Endodermal cell (in vitro differentiated cells): ENCODE data around the gene CARS2. TPM values are rescaled to one million over a fixed set of nuclear protein-coding genes. Genes with fewer than 3 reads are reported as not detected.

Experiments
- DNase-seq: peaks from one replicate; pipeline ENCODE4 v3.0.0-alpha.2; 2017
- H3K27ac ChIP-seq: 2 replicates; pipeline ENCODE4 v1.5.1; 2013; ENCODE audit warnings: mild to moderate bottlenecking, low read depth, low read length, moderate library complexity
- H3K27me3 ChIP-seq: 2 replicates; pipeline ENCODE4 v1.6.1; 2013; ENCODE audit warnings: mild to moderate bottlenecking, low read length, moderate library complexity; ENCODE audit not compliant: insufficient read depth, control insufficient read depth, poor library complexity, severe bottlenecking
- H3K36me3 ChIP-seq: 2 replicates; pipeline ENCODE4 v1.7.0; 2013; ENCODE audit warnings: mild to moderate bottlenecking, low read length, moderate library complexity; ENCODE audit not compliant: control insufficient read depth, insufficient read depth
- H3K4me1 ChIP-seq: one replicate; pipeline ENCODE4 v1.7.0; 2013; ENCODE audit warnings: low read length; ENCODE audit not compliant: control insufficient read depth, insufficient read depth
- H3K4me3 ChIP-seq: 2 replicates; pipeline ENCODE4 v1.5.1; 2013; ENCODE audit warnings: mild to moderate bottlenecking, low read length, moderate library complexity
- H3K9ac ChIP-seq: 2 replicates; pipeline ENCODE4 v1.6.1; 2013; ENCODE audit warnings: mild to moderate bottlenecking, low read length, moderate library complexity; ENCODE audit not compliant: poor library complexity, severe bottlenecking; ENCODE audit errors: extremely low read depth
- H3K9me3 ChIP-seq: 2 replicates; pipeline ENCODE4 v1.6.1; 2013; ENCODE audit warnings: mild to moderate bottlenecking, low read length, moderate library complexity; ENCODE audit not compliant: control insufficient read depth
- H3K27ac Mint-ChIP-seq: 2 replicates; pipeline ENCODE4 v1.8.0; 2020; ENCODE audit warnings: mixed read lengths
- H3K27me3 Mint-ChIP-seq: 2 replicates; pipeline ENCODE4 v1.8.0; 2021; ENCODE audit warnings: mild to moderate bottlenecking, mixed read lengths; ENCODE audit not compliant: insufficient read depth
- H3K36me3 Mint-ChIP-seq: 2 replicates; pipeline ENCODE4 v1.8.0; 2020; ENCODE audit warnings: low read depth, mixed read lengths
- H3K4me1 Mint-ChIP-seq: 2 replicates; pipeline ENCODE4 v1.8.0; 2020; ENCODE audit warnings: mixed read lengths
- H3K4me3 Mint-ChIP-seq: 2 replicates; pipeline ENCODE4 v1.8.0; 2020; ENCODE audit warnings: mild to moderate bottlenecking, moderate library complexity, mixed read lengths
- H3K9me3 Mint-ChIP-seq: 2 replicates; pipeline ENCODE4 v1.8.0; 2020; ENCODE audit warnings: mild to moderate bottlenecking, mixed read lengths
- WGBS, 2 experiments: methylation state at CpG; one replicate each; pipeline versions ENCODE4 v1.1.5 to v1.1.7; 2013; ENCODE audit warnings: missing lambda C conversion rate in 2 of 2, mixed read lengths in 1 of 2; ENCODE audit not compliant: insufficient coverage in 1 of 2, insufficient read length in 1 of 2; 5-methylcytosine and 5-hydroxymethylcytosine counted together
- total RNA-seq, 2 donors: library from RNA; stranded (reverse); fragmentation: NEBNext Ultra II Directional in 1 of 2; extraction: Animal tissue kit (Norgen Biotek cat#: 25700) in 1 of 2; gene quantifications; 2 replicates in 1 of 2; 3 replicates in 1 of 2; pipeline ENCODE4 v1.2.1, GENCODE V29; 2021
- TF ChIP-seq, protein P1 (sequence below): fragments of 200-600 bp; sonication (generic); conservative IDR thresholded peaks from 2 replicates; pipeline ENCODE4 v1.5.0; 2021; ENCODE audit warnings: antibody characterized with exemption, mild to moderate bottlenecking

CARS2 gene
- total RNA-seq, 2 donors from 2014 or later = 53.0 to 53.2 TPM

DNA sequence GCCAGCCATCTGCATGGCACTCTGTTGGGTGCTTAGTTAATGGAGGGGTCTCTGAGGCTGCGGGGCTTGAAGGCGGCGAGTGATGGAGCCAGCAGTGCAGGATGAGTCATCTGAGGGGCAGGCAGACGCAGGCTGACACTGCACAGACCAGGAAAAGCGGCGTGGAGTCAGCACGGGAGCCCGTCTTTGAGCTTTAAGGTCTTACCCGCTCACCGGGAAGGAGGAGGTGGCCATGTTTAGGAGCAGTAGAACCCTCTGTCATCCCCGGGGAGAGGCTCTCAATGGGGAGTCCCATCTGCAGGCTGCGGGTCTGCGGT, 77.5 kb downstream of the CARS2 start:
- H3K4me3 Mint-ChIP-seq = no peak overlapping the region
- no peak overlapping the region for H3K9ac ChIP-seq
- 90 to 91% methylated on average over 9 to 13 of the region's 13 CpGs for WGBS, 2 experiments

DNA sequence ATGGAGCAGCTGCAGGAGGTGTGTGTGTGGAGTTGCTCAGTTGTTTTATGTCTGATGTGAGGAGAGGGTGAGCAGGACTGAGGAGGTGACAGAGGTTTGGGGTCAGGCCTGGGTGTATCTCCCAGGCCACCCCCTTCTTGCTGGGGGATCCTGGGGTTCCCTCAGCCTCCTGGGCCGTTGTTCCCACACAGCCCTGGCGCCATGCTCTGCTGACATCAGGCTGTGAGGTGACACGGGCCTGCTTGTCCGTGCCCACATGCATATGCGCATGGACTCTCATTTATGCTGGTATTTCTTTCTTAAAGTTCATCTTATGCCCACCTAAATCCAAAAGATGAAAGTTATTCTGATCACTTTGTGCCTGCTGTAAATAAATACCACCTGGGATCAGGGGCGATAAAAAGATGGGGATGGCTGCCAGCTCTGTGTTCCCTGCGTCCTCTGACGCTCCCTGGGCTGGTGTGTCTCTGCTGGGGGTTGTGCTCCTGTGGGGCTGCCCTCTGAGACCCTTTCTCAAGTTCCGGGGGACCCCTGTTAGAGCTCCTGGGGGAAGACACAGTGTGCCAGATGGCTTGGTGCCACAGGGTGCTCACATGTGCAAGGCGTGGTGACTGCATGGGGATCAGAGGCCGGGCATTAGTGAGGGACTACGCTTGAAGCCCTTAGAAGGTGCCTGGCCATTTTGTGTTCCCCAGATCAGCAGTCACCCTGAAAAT, 78.0 kb downstream of the CARS2 start:
- H3K9me3 ChIP-seq = peaks cover 6% of the 10 kb centered on the region
- no peak overlapping the region for H3K4me3 Mint-ChIP-seq
- peaks cover 56% of the 10 kb centered on the region for H3K36me3 ChIP-seq
- TF ChIP-seq, protein P1, sequence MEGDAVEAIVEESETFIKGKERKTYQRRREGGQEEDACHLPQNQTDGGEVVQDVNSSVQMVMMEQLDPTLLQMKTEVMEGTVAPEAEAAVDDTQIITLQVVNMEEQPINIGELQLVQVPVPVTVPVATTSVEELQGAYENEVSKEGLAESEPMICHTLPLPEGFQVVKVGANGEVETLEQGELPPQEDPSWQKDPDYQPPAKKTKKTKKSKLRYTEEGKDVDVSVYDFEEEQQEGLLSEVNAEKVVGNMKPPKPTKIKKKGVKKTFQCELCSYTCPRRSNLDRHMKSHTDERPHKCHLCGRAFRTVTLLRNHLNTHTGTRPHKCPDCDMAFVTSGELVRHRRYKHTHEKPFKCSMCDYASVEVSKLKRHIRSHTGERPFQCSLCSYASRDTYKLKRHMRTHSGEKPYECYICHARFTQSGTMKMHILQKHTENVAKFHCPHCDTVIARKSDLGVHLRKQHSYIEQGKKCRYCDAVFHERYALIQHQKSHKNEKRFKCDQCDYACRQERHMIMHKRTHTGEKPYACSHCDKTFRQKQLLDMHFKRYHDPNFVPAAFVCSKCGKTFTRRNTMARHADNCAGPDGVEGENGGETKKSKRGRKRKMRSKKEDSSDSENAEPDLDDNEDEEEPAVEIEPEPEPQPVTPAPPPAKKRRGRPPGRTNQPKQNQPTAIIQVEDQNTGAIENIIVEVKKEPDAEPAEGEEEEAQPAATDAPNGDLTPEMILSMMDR = no peak
- DNase-seq = peak; percentile 30
- H3K27me3 ChIP-seq = no peaks in the 10 kb centered on the region
- no peak overlapping the region for H3K9ac ChIP-seq
- WGBS, 2 experiments = 91 to 93% methylated on average over 8 to 12 of the region's 12 CpGs
- no peak overlapping the region for H3K4me3 ChIP-seq
- peaks cover 11% of the 10 kb centered on the region for H3K9me3 Mint-ChIP-seq
- H3K27ac Mint-ChIP-seq = peak overlapping the region; percentile 52
- H3K36me3 Mint-ChIP-seq = peaks cover 62% of the 10 kb centered on the region
- no peaks in the 10 kb centered on the region for H3K4me1 ChIP-seq
- peaks cover 17% of the 10 kb centered on the region for H3K4me1 Mint-ChIP-seq
- H3K27ac ChIP-seq = no peak overlapping the region
- no peaks in the 10 kb centered on the region for H3K27me3 Mint-ChIP-seq

More for the DNA sequence above, 77.5 kb downstream of the CARS2 start:
- H3K27me3 Mint-ChIP-seq = no peaks in the 10 kb centered on the region
- TF ChIP-seq, protein P1 = no peak
- peaks cover 58% of the 10 kb centered on the region for H3K36me3 Mint-ChIP-seq
- H3K36me3 ChIP-seq = peaks cover 51% of the 10 kb centered on the region
- no peak overlapping the region for H3K4me3 ChIP-seq
- peaks cover 11% of the 10 kb centered on the region for H3K9me3 Mint-ChIP-seq
- H3K27ac Mint-ChIP-seq = no peak overlapping the region
- H3K4me1 Mint-ChIP-seq = peaks cover 17% of the 10 kb centered on the region
- peak; percentile 42 for DNase-seq
- H3K9me3 ChIP-seq = peaks cover 6% of the 10 kb centered on the region
- H3K4me1 ChIP-seq = no peaks in the 10 kb centered on the region
- H3K27me3 ChIP-seq = no peaks in the 10 kb centered on the region
- H3K27ac ChIP-seq = no peak overlapping the region

DNA sequence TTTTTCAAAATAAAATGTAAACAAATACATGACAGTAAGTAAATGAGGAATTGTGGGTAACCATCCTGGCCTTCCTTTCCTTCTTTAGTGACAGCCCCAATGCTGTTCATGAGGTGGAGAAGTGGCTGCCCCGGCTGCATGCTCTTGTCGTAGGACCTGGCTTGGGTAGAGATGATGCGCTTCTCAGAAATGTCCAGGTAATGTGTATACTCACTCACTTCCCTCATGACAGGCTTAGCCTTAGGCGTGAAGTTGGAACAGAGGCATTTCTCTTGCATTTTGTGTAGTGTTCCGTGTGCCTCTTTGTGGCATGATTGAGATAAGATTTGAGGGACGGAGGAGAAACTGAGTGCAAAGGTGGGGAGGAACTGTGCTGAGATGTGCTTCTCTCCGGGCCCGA, 78.6 kb downstream of the CARS2 start:
- Mint-ChIP-seq H3K9me3 (peaks cover 7% of the 10 kb centered on the region), H3K4me1 (peaks cover 17% of the 10 kb centered on the region), H3K36me3 (peaks cover 63% of the 10 kb centered on the region), H3K4me3 (no peak overlapping the region), H3K27me3 (no peaks in the 10 kb centered on the region), H3K27ac (peak overlapping the region; percentile 2)
- TF ChIP-seq, protein P1 = no peak
- H3K9me3 ChIP-seq = peaks cover 6% of the 10 kb centered on the region
- DNase-seq = no peak
- no peak overlapping the region for H3K4me3 ChIP-seq
- no peak overlapping the region for H3K9ac ChIP-seq
- 90 to 98% methylated on average over 6 to 8 of the region's 8 CpGs for WGBS, 2 experiments
- H3K27me3 ChIP-seq = no peaks in the 10 kb centered on the region
- no peak overlapping the region for H3K27ac ChIP-seq
- H3K4me1 ChIP-seq = no peaks in the 10 kb centered on the region
- peaks cover 61% of the 10 kb centered on the region for H3K36me3 ChIP-seq
